PFSK-1 (cell line): ENCODE data around the gene TADA2B.

ENCODE experiments used
- POLR2AphosphoS5 ChIP-seq: IDR thresholded peaks from 2 replicates; pipeline ENCODE4 v1.6.1; 2012; ENCODE audit warnings: low read depth, mild to moderate bottlenecking, control low read depth, low read length, moderate library complexity
- TF ChIP-seq, protein P1 (sequence below), 2 experiments: IDR thresholded peaks; 2 replicates each; pipeline versions ENCODE4 v1.6.1 to v1.8.0; 2011 to 2012; ENCODE audit warnings: low read depth in 2 of 2, low read length in 2 of 2, control low read depth in 1 of 2, inconsistent platforms in 1 of 2, mild to moderate bottlenecking in 1 of 2, moderate library complexity in 1 of 2; ENCODE audit not compliant: insufficient read depth in 1 of 2

DNA sequence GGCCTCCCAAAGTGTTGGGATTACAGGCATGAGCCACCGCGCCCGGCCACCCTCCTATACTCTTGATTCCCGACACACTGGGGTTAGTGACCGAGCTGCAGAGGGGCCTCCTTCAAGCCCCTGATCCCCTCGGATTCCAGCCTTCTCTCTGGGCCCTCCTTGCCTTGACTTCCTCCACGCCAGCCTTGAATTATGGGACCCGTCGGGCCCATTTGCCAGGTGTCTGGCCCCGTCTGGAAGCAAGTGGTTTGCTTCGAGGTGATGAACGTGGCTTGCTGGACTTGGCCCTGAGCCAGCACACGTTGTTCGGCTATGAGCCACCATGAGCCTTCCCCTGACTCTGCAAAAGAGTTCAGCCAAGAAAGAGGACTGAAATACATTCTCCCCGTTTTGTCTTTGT, 62.1 kb downstream of the TADA2B start:
- no peak for TF ChIP-seq POLR2AphosphoS5
- TF ChIP-seq, protein P1, sequence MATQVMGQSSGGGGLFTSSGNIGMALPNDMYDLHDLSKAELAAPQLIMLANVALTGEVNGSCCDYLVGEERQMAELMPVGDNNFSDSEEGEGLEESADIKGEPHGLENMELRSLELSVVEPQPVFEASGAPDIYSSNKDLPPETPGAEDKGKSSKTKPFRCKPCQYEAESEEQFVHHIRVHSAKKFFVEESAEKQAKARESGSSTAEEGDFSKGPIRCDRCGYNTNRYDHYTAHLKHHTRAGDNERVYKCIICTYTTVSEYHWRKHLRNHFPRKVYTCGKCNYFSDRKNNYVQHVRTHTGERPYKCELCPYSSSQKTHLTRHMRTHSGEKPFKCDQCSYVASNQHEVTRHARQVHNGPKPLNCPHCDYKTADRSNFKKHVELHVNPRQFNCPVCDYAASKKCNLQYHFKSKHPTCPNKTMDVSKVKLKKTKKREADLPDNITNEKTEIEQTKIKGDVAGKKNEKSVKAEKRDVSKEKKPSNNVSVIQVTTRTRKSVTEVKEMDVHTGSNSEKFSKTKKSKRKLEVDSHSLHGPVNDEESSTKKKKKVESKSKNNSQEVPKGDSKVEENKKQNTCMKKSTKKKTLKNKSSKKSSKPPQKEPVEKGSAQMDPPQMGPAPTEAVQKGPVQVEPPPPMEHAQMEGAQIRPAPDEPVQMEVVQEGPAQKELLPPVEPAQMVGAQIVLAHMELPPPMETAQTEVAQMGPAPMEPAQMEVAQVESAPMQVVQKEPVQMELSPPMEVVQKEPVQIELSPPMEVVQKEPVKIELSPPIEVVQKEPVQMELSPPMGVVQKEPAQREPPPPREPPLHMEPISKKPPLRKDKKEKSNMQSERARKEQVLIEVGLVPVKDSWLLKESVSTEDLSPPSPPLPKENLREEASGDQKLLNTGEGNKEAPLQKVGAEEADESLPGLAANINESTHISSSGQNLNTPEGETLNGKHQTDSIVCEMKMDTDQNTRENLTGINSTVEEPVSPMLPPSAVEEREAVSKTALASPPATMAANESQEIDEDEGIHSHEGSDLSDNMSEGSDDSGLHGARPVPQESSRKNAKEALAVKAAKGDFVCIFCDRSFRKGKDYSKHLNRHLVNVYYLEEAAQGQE (IDR thresholded peaks at IDR 0.05; ENCODE audit: insufficient read depth in 1 of 2, low read depth in 2 of 2, low read length in 2 of 2), result no peak
